Natural killer cell (primary cell): Measurements from ENCODE around the gene ZNF611. TPM values are rescaled to one million over a fixed set of nuclear protein-coding genes. Genes with fewer than 3 reads are reported as not detected.
"Not testable (repeated sequence)": the region's sequence is repeated elsewhere in the genome, so short reads cannot be mapped to it uniquely, and the experiment has no call there.

ENCODE experiments used
- ATAC-seq, 3 donors: fragments of 150-1000 bp in 2 of 3; fragments of 200-7000 bp in 1 of 3; cut with Tn5 transposase; 1 replicate in 1 of 3; 2 replicates in 2 of 3; pipeline ENCODE4 v1.10.0; 2021; ENCODE audit warnings: mild to moderate bottlenecking in 2 of 3, moderate library complexity in 2 of 3
- DNase-seq, 2 donors: peaks; one replicate each; pipeline versions ENCODE4 v3.0.0 to v3.0.0-alpha.2; 2013 to 2021; ENCODE audit warnings: mixed read lengths in 1 of 2
- H3K27ac ChIP-seq: one replicate; pipeline ENCODE4 v1.5.1; 2013; ENCODE audit warnings: mild to moderate bottlenecking, low read length
- H3K27me3 ChIP-seq: one replicate; pipeline ENCODE4 v1.6.1; 2013; ENCODE audit warnings: low read length; ENCODE audit not compliant: control insufficient read depth, insufficient read depth
- H3K36me3 ChIP-seq: one replicate; pipeline ENCODE4 v1.6.1; 2013; ENCODE audit warnings: low read length; ENCODE audit not compliant: control insufficient read depth, insufficient read depth
- H3K4me1 ChIP-seq: one replicate; pipeline ENCODE4 v1.6.1; 2013; ENCODE audit warnings: low read length; ENCODE audit not compliant: control insufficient read depth, insufficient read depth
- H3K4me3 ChIP-seq: one replicate; pipeline ENCODE4 v1.5.1; 2013; ENCODE audit warnings: low read length
- H3K9me3 ChIP-seq: one replicate; pipeline ENCODE4 v1.6.1; 2013; ENCODE audit warnings: low read length; ENCODE audit not compliant: control insufficient read depth, insufficient read depth
- H3K27ac Mint-ChIP-seq, 2 donors: one replicate each; pipeline ENCODE4 v1.8.0; 2022; ENCODE audit warnings: mild to moderate bottlenecking in 2 of 2, mixed read lengths in 2 of 2, moderate library complexity in 1 of 2
- H3K27me3 Mint-ChIP-seq, 2 donors: one replicate each; pipeline ENCODE4 v1.8.0; 2022; ENCODE audit warnings: low read depth in 2 of 2, mixed read lengths in 2 of 2
- H3K36me3 Mint-ChIP-seq: one replicate; pipeline ENCODE4 v1.8.0; 2022; ENCODE audit warnings: mixed read lengths
- H3K4me1 Mint-ChIP-seq, 2 donors: one replicate each; pipeline ENCODE4 v1.8.0; 2022; ENCODE audit warnings: mixed read lengths in 2 of 2
- H3K4me3 Mint-ChIP-seq: one replicate; pipeline ENCODE4 v1.8.0; 2022; ENCODE audit warnings: mild to moderate bottlenecking, moderate library complexity, mixed read lengths
- H3K9me3 Mint-ChIP-seq, 2 donors: one replicate each; pipeline ENCODE4 v1.8.0; 2022; ENCODE audit warnings: mixed read lengths in 2 of 2
- WGBS: methylation state at CpG from one replicate; pipeline ENCODE4 v1.1.7; 2013; ENCODE audit warnings: missing lambda C conversion rate; ENCODE audit not compliant: insufficient coverage; 5-methylcytosine and 5-hydroxymethylcytosine counted together
- intact Hi-C: fragments of 100-400 bp; cut with micrococcal nuclease; formaldehyde crosslinking; loops from one replicate; pipeline ENCODE4 v1.14.2; 2022
- total RNA-seq, 4 donors: library from RNA; stranded (reverse); fragments of 120-200 nt in 1 of 4; gene quantifications; one replicate each; pipeline versions ENCODE4 v1.2.3 to v1.2.4, GENCODE V29; 2013 to 2022
- TF ChIP-seq, protein P1 (sequence below): fragments of 200-600 bp; IDR thresholded peaks from one replicate; pipeline ENCODE4 v1.8.0; 2022; ENCODE audit warnings: antibody characterized with exemption

The ZNF611 gene
- total RNA-seq, 3 donors from 2014 or later (not counting 1 experiment from before 2014, with no cell fraction given), result 41.2 to 58.0 (median 44.2) TPM

DNA sequence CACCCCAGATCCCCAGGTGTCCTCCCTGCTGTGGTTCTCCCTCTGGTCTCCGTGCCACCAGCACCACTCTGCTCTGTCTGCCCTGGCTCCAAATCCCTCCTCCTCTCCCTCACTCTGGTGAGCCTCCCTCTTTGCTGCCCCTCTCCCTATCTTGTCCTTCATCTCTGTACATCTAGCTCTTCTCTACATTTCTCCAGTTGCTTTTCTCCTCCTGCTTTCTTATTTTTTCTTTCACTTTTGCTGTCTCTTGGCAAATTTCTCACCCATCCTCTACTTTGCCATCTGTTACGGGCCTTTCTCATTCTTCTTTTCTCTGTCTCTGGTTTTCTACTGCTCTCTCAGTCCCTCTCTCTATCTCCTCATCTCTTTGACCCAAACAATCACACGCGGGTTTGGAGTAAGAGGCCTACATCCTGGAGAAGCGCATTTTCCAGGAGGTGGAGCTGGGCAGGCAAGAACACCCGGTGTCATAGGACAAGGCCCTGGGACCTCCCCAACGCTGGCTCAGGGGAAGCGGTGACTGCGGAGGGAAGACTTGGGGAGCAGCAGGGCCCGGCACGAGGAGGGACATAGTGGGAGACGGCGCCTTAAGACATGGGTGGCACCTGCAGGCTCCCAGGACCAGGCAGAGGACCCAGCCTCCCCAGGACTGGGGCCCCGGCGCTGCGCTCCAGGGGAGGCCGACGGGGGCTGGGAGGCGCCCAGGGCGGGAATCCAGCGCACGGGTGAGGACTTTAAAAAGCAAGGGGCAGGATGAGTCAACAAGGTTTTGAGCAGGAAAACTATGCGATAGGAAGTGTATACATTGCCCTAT lies 9.9 kb downstream of the ZNF611 start:
- no peaks in the 10 kb centered on the region for H3K9me3 Mint-ChIP-seq
- TF ChIP-seq, protein P1, sequence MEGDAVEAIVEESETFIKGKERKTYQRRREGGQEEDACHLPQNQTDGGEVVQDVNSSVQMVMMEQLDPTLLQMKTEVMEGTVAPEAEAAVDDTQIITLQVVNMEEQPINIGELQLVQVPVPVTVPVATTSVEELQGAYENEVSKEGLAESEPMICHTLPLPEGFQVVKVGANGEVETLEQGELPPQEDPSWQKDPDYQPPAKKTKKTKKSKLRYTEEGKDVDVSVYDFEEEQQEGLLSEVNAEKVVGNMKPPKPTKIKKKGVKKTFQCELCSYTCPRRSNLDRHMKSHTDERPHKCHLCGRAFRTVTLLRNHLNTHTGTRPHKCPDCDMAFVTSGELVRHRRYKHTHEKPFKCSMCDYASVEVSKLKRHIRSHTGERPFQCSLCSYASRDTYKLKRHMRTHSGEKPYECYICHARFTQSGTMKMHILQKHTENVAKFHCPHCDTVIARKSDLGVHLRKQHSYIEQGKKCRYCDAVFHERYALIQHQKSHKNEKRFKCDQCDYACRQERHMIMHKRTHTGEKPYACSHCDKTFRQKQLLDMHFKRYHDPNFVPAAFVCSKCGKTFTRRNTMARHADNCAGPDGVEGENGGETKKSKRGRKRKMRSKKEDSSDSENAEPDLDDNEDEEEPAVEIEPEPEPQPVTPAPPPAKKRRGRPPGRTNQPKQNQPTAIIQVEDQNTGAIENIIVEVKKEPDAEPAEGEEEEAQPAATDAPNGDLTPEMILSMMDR, result no peak
- no peak for ATAC-seq

DNA sequence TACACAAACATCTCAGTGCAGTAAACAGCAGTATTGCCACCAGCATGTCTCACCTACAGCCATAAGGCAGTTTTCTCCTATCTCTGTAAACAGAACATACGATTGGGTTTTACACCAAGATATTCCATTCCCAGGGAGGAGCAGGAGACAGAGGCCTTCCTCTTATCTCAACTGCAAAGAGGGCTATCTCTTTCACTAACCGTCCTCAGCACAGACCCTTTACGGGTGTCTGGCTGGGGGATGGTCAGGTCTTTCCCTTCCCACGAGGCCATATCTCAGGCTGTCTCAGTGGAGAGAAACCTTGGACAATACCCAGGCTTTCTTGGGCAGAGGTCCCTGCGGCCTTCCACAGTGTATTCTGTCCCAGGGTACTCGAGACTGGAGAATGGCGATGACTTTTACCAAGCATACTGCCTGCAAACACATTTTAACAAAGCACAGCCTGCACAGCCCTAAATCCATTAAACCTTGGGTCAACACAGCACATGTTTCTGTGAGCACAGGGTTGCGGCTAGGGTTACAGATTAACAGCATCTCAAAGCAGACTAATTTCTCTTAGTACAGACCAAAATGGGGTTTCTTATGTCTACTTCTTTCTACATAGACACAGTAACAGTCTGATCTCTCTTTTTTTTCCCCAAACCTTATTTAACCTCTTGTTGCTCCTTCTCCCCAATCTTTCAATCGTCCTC lies 10.8 kb downstream of the ZNF611 start:
- H3K4me3 ChIP-seq, H3K4me3 Mint-ChIP-seq, H3K36me3 Mint-ChIP-seq, H3K9me3 ChIP-seq, H3K27me3 ChIP-seq, H3K27me3 Mint-ChIP-seq, H3K27ac ChIP-seq, ATAC-seq, DNase-seq, intact Hi-C loops, H3K4me1 ChIP-seq, H3K9me3 Mint-ChIP-seq: not testable (repeated sequence)
- H3K36me3 ChIP-seq, result peaks cover 36% of the 10 kb centered on the region
- peak overlapping the region; percentile 47 to 60 for H3K27ac Mint-ChIP-seq
- WGBS, result over 99% methylated on average over 9 of the region's 9 CpGs
- H3K4me1 Mint-ChIP-seq, result peaks cover 10 to 13% of the 10 kb centered on the region in 2 donors

More for the DNA sequence above, 9.9 kb downstream of the ZNF611 start:
- intact Hi-C loops, result no loop called here
- Histone ChIP-seq H3K36me3 (peaks cover 36% of the 10 kb centered on the region), H3K4me1 (no peaks in the 10 kb centered on the region), H3K27ac (no peak overlapping the region), H3K4me3 (no peak overlapping the region), H3K9me3 (peaks cover 9% of the 10 kb centered on the region), H3K27me3 (no peaks in the 10 kb centered on the region)
- no peak for DNase-seq
- WGBS, result 98% methylated on average over 23 of the region's 23 CpGs
- peaks cover 14 to 20% of the 10 kb centered on the region in 2 donors for H3K4me1 Mint-ChIP-seq
- H3K36me3 Mint-ChIP-seq, result no peaks in the 10 kb centered on the region
- H3K27ac Mint-ChIP-seq, result peak overlapping the region; percentile 47 to 60
- H3K27me3 Mint-ChIP-seq, result no peaks in the 10 kb centered on the region
- no peak overlapping the region for H3K4me3 Mint-ChIP-seq

DNA sequence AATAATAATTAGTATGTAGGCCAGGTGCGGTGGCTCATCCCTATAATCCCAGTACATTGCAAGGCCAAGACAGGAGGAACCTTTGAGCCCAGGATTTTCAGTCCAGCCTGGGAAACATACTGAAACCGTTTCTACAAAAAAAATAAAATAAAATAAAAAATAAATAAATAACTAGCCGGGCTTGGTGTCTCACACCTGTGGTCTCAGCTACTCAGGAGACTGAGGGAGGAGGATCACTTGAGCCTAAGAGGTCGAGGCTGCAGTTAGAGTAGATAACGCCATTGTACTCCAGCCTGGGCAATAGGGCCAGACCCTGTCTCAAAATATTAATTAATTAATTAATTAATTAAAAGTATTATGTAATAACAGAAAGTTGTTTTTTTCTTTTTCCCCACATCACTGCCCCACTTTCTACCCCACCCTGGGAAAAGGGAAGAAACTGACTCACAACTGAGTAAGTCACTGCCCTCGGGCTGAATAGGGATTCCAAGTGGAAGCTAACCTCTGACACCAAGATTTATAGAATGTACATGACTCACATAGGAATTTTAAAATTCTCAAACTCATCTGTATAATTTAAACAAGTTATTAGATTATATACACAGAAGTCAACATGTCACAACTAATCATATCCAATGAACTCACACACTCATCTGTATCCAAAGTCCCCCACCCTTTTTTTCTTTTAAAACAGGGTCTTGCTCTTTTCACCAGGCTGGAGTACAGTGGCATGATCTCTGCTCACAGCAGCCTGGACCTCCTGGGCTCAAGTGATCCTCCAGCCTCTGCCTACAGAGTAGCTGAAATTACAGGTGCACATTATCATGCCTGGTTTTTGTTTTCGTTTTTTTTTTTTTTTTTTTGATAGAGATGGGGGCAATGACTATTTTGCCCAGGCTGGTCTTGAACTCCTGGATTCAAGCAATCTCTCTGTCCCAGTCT lies 12.5 kb downstream of the ZNF611 start:
- Mint-ChIP-seq H3K4me3 (no peak overlapping the region), H3K27me3 (no peaks in the 10 kb centered on the region), H3K4me1 (peaks cover 7 to 12% of the 10 kb centered on the region in 2 donors), H3K9me3 (no peaks in the 10 kb centered on the region), H3K36me3 (no peaks in the 10 kb centered on the region), H3K27ac (peak overlapping the region in 1 of 2 donors; percentile 12)
- Histone ChIP-seq H3K4me1 (no peaks in the 10 kb centered on the region), H3K27ac (no peak overlapping the region), H3K9me3 (peaks cover 9% of the 10 kb centered on the region), H3K27me3 (no peaks in the 10 kb centered on the region), H3K36me3 (peaks cover 24% of the 10 kb centered on the region), H3K4me3 (no peak overlapping the region)
- intact Hi-C loops, result no loop called here
- ATAC-seq (no peak), DNase-seq (no peak)
- 100% methylated on average over 2 of the region's 7 CpGs for WGBS
- TF ChIP-seq, protein P1, result no peak

DNA sequence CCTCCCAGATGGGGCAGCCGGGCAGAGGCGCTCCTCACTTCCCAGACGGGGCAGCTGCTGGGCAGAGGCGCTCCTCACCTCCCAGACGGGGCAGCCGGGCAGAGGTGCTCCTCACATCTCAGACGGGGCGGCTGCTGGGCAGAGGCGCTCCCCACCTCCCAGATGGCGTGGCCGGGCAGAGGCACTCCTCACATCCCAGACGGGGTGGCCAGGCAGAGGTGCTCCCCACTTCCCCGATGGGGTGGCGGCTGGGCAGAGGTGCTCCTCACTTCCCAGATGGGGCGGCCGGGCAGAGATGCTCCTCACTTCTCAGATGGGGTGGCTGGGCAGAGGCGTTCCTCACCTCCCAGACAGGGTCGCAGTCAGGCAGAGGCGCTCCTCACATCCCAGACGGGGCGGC lies 14.3 kb downstream of the ZNF611 start:
- WGBS, result 97% methylated on average over 21 of the region's 21 CpGs
- peaks cover 12% of the 10 kb centered on the region for H3K4me1 ChIP-seq
- intact Hi-C loops, H3K9me3 ChIP-seq, H3K27ac ChIP-seq, H3K36me3 Mint-ChIP-seq, ATAC-seq, DNase-seq, H3K27ac Mint-ChIP-seq, H3K4me3 ChIP-seq, H3K27me3 Mint-ChIP-seq, H3K4me3 Mint-ChIP-seq, H3K27me3 ChIP-seq, H3K9me3 Mint-ChIP-seq: not testable (repeated sequence)
- H3K4me1 Mint-ChIP-seq, result peaks cover 25 to 30% of the 10 kb centered on the region in 2 donors
- peaks cover 12% of the 10 kb centered on the region for H3K36me3 ChIP-seq
